Left colon (tissue), 2 donors: Measurements from ENCODE around the gene ANKRD29. TPM values are rescaled to one million over a fixed set of nuclear protein-coding genes. Genes with fewer than 3 reads are reported as not detected.
A peak's percentile ranks its signal among the peaks of the same experiment; 100 is the strongest.
"Not testable (repeated sequence)": the region's sequence is repeated elsewhere in the genome, so short reads cannot be mapped to it uniquely, and the experiment has no call there.

Experiments used
- ATAC-seq: fragments of 200-7000 bp; cut with Tn5 transposase; one replicate; pipeline ENCODE4 v1.9.1; 2020; ENCODE audit warnings: mild to moderate bottlenecking, moderate library complexity
- DNase-seq, 2 donors: peaks; one replicate each; pipeline ENCODE4 v3.0.0-alpha.2; 2020
- intact Hi-C, 2 donors: fragments of 100-400 bp; cut with DNase I in 1 of 2; cut with micrococcal nuclease in 1 of 2; formaldehyde crosslinking; loops; one replicate each; pipeline versions ENCODE4 v1.11.2 to v1.14.0; 2022; cut with DNase I, micrococcal nuclease
- total RNA-seq, 2 donors: library from RNA; stranded (reverse); fragmentation: NEBNext Ultra II Directional; extraction: Animal tissue kit (Norgen Biotek cat#: 25700); gene quantifications; one replicate each; pipeline ENCODE4 v1.2.1, GENCODE V29; 2021
- donor health status: DM: no; HTN: no; CAD: no.
- donor health status: DM: yes; HTN: yes; CAD: no.

ANKRD29 gene
- total RNA-seq, 2 donors from 2014 or later, result 1.2 to 2.5 TPM

DNA sequence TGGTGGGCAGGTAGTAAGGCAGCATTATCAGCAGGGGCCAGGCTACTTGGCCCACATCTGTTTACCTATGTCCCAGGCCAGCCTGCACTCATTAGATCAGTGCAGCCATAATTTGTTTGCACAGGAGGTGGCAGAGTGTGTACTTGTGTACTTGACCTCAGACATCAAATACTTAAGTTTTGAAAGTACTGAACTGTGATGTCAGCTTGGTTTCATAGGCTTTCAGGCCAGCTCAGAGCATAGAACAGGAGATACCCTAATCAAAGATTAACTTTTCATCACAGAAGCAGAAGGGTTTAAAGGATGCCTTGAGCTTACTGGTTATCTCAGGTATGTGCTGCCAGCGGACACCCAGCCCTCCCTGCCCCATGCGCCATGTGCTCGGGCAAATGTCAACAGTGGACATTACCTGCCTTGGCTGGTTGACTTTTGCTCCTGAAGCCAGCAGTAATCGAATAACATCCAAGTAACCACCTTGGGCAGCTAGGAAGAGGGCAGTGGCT, 33.2 kb downstream of the ANKRD29 start:
- intact Hi-C loops, result loop anchor here in 1 of 2 donors (10.0 kb wide), 2 partner anchors 75 to 285 kb away; no protein-coding TSS in a partner anchor
- DNase-seq (peak in 1 of 2 donors; percentile 46), ATAC-seq (peak; percentile 76)

DNA sequence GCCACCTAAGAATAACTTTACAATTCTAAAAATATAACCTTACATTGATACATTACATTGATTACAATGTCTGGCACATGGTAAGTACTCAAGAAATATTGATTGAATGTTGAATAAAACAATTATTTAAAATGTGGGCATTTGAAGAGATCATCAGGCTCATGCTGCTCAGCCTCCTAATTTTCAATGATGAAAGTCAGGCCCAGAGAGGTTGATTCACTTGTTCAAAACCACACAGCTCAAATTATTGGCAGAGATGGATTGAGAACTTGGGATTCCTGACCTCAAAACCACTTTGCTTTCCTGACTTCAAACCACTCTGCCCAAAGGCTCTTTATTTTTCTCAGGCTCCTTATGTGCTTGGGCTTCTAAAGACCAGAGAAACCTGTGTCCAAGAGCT, 34.7 kb downstream of the ANKRD29 start:
- no peak for ATAC-seq
- intact Hi-C loops, result loop anchor here in 1 of 2 donors (10.0 kb wide), 2 partner anchors 77 to 287 kb away; no protein-coding TSS in a partner anchor
- DNase-seq, result no peak

DNA sequence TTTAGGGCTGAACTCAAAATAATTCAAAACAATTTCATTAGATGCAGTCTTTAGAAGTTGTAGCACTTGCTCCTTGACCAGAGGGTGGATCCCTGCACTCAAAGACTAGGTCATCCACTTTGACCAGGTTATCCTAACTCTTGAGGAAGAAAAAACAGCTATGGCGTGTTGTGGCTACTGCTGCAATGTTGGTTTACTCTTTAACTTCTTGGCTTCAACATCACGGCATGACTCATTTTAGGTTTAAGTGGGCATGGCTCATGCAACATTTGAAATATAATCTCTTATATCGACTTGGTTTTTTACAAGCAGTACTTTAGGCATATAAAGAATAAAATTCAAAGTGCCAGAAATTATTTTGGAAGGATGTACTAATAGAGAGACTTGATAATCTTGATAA, 35.4 kb downstream of the ANKRD29 start:
- no peak for DNase-seq
- intact Hi-C loops, result loop anchor here in 1 of 2 donors (10.0 kb wide), 2 partner anchors 77 to 287 kb away; no protein-coding TSS in a partner anchor
- ATAC-seq, result peak; percentile 83

GRCh38 chr18:23626451-23627279, 36.0 kb downstream of the ANKRD29 start:
- ATAC-seq, result peak; percentile 57
- intact Hi-C loops, result loop anchor here in 1 of 2 donors (10.0 kb wide), 2 partner anchors 78 to 288 kb away; no protein-coding TSS in a partner anchor
- no peak for DNase-seq

GRCh38 chr18:23623040-23623439, 39.7 kb downstream of the ANKRD29 start:
- ATAC-seq (no peak), DNase-seq (no peak)
- intact Hi-C loops, result loop anchor here in 1 of 2 donors (5.0 to 10.0 kb wide), 3 partner anchors 82 to 292 kb away; no protein-coding TSS in a partner anchor

- intact Hi-C loops, result no loop called here
- ATAC-seq (peak; percentile 63), DNase-seq (peak in 1 of 2 donors; percentile 38)
These were observed 43.3 kb downstream of the ANKRD29 start for GRCh38 chr18:23619388-23619881.

DNA sequence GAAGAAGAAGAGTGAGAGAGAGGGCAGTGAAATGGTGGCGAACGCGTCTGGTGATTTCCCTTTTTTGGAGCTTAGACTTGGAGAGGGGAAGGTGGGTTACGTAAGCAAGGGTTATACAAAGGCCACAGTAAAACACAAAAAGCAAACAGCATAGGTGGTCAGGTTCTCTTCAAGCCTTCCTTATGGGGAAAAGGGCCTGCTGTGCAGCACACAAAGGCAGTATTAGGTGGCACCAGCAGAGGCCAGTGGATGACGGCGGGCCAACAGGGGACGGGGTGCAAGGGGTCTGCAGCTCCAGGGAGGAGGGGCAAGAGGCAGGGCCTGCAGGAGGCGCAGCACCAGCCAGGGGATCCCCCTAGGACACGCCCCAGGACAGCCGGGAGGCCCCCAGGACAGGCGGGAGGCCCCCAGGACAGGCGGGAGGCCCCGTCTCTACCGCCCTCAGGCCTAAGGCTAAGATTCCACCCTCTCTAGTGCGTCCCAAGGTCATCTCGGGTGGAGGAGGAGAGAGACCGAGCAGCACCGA, 43.8 kb downstream of the ANKRD29 start:
- peak; percentile 72 for ATAC-seq
- peak in 1 of 2 donors; percentile 29 for DNase-seq
- intact Hi-C loops, result no loop called here

DNA sequence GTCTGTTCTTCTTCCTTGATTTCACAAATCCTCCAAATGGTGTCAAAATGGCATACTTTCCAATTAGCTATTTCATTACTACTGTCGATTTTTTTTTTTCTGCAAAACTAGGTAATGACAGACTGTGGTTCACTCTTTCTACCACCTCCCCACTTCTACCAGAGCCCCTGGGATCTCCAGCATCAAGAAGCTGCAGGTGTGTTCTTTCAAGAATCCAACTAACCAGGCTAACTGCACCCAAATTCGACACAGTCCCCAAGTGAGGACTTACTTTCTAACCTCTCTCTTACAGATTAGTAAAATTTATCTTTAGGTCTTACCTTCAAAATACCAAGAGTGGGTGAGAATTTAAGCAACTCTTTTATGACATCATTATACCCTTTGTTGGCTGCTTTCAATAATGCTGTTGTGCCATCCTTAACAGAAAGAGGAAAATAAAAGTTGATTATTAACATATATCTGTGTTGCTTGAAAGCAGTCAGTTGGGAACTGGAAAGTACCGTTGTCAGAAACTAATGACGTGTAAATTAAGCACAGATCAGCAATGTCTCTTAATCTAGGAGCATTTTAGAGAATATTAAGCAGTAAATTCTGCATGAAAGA, 45.2 kb downstream of the ANKRD29 start:
- DNase-seq (no peak), ATAC-seq (peak; percentile 35)
- intact Hi-C loops, result no loop called here

GRCh38 chr18:23616258-23616657, 46.5 kb downstream of the ANKRD29 start:
- no peak for ATAC-seq
- intact Hi-C loops, result no loop called here
- DNase-seq, result no peak

DNA sequence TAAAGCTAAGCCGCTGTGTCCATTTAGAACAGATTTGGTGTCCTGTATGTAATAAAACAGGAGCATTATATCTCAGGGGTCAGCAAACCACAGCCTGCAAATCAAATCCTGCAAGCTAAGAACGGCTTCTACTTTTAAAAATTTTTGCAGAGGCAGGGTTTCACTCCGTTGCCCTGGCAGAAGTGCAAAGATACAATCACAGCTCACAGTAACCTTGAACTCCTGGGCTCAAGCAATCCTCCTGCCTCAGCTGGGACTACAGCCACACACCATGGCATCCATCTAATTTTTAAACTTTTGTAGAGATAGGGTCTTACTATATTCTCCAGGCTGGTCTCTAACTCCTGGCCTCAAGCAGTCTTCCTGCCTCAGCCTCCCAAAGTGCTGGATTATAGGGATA, 47.8 kb downstream of the ANKRD29 start:
- ATAC-seq, result no peak
- intact Hi-C loops, result no loop called here
- DNase-seq, result no peak

GRCh38 chr18:23614413-23614812, 48.3 kb downstream of the ANKRD29 start:
- ATAC-seq, result no peak
- intact Hi-C loops, result no loop called here

GRCh38 chr18:23613091-23613475, 49.6 kb downstream of the ANKRD29 start:
- intact Hi-C loops, result not testable (repeated sequence)

More at GRCh38 chr18:23614413-23614812, 48.3 kb downstream of the ANKRD29 start:
- no peak for DNase-seq

DNA sequence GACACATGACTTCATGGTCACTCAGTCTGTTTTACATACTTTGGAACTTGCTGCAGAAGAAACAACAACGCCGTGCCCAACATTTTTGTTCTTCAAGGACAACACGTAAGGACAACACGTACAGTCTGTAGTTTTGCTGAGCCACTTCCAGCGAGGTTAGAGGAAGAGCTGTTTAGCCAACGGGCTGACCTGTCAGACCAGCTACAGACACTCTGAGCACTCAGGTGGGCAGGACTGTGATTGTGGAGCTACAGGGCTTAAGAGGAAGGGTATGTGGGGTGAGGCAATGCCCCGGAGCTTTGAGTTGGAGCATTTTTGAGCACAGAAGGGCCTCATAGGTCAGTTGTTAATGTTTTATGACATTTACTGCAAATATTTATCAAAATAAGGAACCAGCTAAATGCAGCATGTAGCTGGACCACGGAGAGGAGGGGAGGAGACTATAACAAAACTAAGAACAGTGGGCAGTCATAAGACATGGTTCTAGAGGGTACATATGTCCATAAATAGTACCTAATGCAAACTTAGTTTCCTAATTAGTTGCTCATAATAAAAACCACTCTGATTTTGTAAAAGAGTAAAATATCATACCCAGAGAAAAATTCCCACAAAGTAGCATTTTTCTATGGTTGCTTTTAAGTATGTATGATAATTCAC, 50.1 kb downstream of the ANKRD29 start:
- DNase-seq (no peak), ATAC-seq (no peak)
- intact Hi-C loops, result no loop called here

More at GRCh38 chr18:23613091-23613475, 49.6 kb downstream of the ANKRD29 start:
- ATAC-seq, DNase-seq: not testable (repeated sequence)

GRCh38 chr18:23609390-23610023, 53.2 kb downstream of the ANKRD29 start:
- ATAC-seq, result peak; percentile 80
- no peak for DNase-seq
- intact Hi-C loops, result no loop called here

GRCh38 chr18:23608211-23608610, 54.5 kb downstream of the ANKRD29 start:
- intact Hi-C loops, result no loop called here
- ATAC-seq, result peak; percentile 44
- no peak for DNase-seq

DNA sequence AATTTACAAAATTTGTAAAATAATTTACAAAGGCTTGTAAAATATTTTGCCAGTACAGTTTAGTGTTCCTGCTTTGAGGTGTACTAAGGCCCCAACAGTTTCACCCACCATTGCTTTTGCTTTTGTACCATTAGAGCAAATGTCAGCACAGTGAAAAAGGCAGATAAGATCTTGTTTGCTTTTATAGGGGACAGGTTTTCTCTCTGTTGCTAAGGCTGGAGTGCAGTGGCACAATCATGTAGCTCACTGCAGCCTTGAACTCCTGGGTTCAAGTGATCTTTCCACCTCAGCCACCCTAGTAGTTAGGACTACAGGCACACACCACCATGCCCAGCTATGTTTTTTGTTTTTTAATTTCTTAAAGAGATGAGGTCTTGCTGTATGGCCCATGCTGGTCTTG, 56.8 kb downstream of the ANKRD29 start:
- intact Hi-C loops, result no loop called here
- no peak for DNase-seq
- no peak for ATAC-seq

DNA sequence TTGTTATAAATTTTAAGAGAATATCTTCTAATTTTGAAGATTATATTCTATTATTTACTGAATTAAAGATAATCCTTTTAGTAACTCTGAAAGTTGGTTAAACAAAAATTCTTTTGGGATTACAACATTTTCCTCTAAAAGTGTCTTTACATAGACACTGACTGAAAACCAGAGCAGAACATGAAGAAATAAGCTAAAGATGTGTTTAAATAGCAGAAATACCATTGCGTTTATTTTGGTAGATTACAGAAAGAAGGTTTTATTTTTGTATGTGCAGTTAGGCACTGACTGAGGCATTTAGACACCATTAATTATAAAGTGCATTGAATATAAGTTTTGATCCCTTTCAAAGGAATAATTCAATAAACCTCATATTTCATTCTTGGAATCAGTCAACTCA, 62.9 kb downstream of the ANKRD29 start:
- no peak for ATAC-seq
- no peak for DNase-seq
- intact Hi-C loops, result no loop called here

DNA sequence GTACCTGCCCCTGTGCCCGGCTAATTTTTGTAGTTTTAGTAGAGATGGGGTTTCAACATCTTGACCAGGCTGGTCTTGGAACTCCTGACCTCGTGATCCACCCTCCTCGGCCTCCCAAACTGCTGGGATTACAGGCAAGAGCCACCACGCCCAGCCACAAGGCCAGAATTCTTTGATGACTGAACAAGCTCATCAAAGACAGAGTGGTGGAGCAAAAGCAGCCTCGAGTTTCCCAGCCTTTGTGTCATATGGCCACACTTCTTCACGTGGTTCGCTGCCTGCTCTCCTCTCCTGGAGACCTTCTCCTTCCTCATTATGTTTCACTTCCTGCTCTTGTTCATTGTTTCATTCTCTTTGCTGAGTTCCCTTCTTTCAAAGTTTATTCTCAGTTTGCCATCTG, 66.5 kb downstream of the ANKRD29 start:
- DNase-seq, result no peak
- intact Hi-C loops, result no loop called here
- ATAC-seq, result no peak
